Neural progenitor cell (in vitro differentiated cells): ENCODE results near the gene ACBD7. TPM values are rescaled to one million over a fixed set of nuclear protein-coding genes. Genes with fewer than 3 reads are reported as not detected.

Source experiments
- DNase-seq: peaks from one replicate; pipeline ENCODE4 v3.0.0-alpha.2; 2016; ENCODE audit warnings: low spot score
- H2AFZ ChIP-seq: fragments of 200-600 bp; sonication (generic); replicated peaks from 2 replicates; pipeline ENCODE4 v1.6.1; 2016; ENCODE audit warnings: antibody characterized with exemption
- H3F3A ChIP-seq: fragments of 200-600 bp; sonication (generic); 2 replicates; pipeline ENCODE4 v1.6.1; 2016; ENCODE audit warnings: antibody characterized with exemption, low read depth
- H3K27ac ChIP-seq: fragments of 200-600 bp; sonication (generic); 2 replicates; pipeline ENCODE4 v1.5.1; 2016; ENCODE audit warnings: mild to moderate bottlenecking
- H3K27me3 ChIP-seq: fragments of 200-600 bp; sonication (generic); 2 replicates; pipeline ENCODE4 v1.6.1; 2016; ENCODE audit warnings: mild to moderate bottlenecking, moderate library complexity
- H3K36me3 ChIP-seq: fragments of 200-600 bp; sonication (generic); 2 replicates; pipeline ENCODE4 v1.5.1; 2016
- H3K4me1 ChIP-seq: fragments of 200-600 bp; sonication (generic); 2 replicates; pipeline ENCODE4 v1.6.1; 2016; ENCODE audit warnings: mixed run types
- H3K4me2 ChIP-seq: fragments of 200-600 bp; sonication (generic); 2 replicates; pipeline ENCODE4 v1.6.1; 2016
- H3K4me3 ChIP-seq: fragments of 200-600 bp; sonication (generic); 2 replicates; pipeline ENCODE4 v1.5.1; 2016
- H3K79me2 ChIP-seq: fragments of 200-600 bp; sonication (generic); 2 replicates; pipeline ENCODE4 v1.6.1; 2016; ENCODE audit warnings: low read depth
- H3K9ac ChIP-seq: fragments of 200-600 bp; sonication (generic); 2 replicates; pipeline ENCODE4 v1.6.1; 2016
- H3K9me3 ChIP-seq: fragments of 200-600 bp; sonication (generic); 2 replicates; pipeline ENCODE4 v1.5.1; 2016; ENCODE audit warnings: low read depth
- H4K20me1 ChIP-seq: fragments of 200-600 bp; sonication (generic); 2 replicates; pipeline ENCODE4 v1.6.1; 2016; ENCODE audit warnings: low read depth
- H3K27ac Mint-ChIP-seq: 3 replicates; pipeline ENCODE4 v1.8.0; 2021; ENCODE audit warnings: mixed read lengths
- H3K27me3 Mint-ChIP-seq: 2 replicates; pipeline ENCODE4 v1.8.0; 2022; ENCODE audit warnings: low read depth, mild to moderate bottlenecking, inconsistent platforms, moderate library complexity, mixed read lengths; ENCODE audit not compliant: insufficient read depth
- H3K36me3 Mint-ChIP-seq: 3 replicates; pipeline ENCODE4 v1.8.0; 2021; ENCODE audit warnings: mixed read lengths
- H3K4me1 Mint-ChIP-seq: 3 replicates; pipeline ENCODE4 v1.8.0; 2021; ENCODE audit warnings: mixed read lengths
- H3K4me3 Mint-ChIP-seq: 3 replicates; pipeline ENCODE4 v1.8.0; 2021; ENCODE audit warnings: mild to moderate bottlenecking, moderate library complexity, mixed read lengths
- H3K9me3 Mint-ChIP-seq: 3 replicates; pipeline ENCODE4 v1.8.0; 2020; ENCODE audit warnings: mixed read lengths
- CTCF ChIP-seq: fragments of 200-600 bp; sonication (generic); IDR thresholded peaks from 2 replicates; pipeline ENCODE4 v1.5.1; 2017; ENCODE audit warnings: antibody characterized with exemption, mild to moderate bottlenecking
- EZH2 ChIP-seq: fragments of 200-600 bp; sonication (generic); IDR thresholded peaks from 2 replicates; pipeline ENCODE4 v1.6.1; 2017; ENCODE audit warnings: antibody characterized with exemption, mild to moderate bottlenecking, moderate library complexity
- EZH2phosphoT487 ChIP-seq: fragments of 200-600 bp; sonication (generic); IDR thresholded peaks from 2 replicates; pipeline ENCODE4 v1.6.1; 2017; ENCODE audit warnings: antibody characterized with exemption
- total RNA-seq: library from RNA; depleted of rRNA; stranded (reverse); fragments of >200 nt; gene quantifications from 2 replicates; pipeline ENCODE4 v1.2.3, GENCODE V29; 2015; ENCODE audit warnings: low replicate concordance

ACBD7 gene
- total RNA-seq: 68.7 and 97.3 TPM in 2 replicates

GRCh38 chr10:15088428-15089261, at the start of gene ACBD7:
ACBD7 (minus strand) TSS chr10:15088776; CDS start chr10:15088728, 48 bp downstream.
- peak within 1 kb of the TSS; percentile 87 for H3K4me3 Mint-ChIP-seq

GRCh38 chr10:15137636-15138035, 49.1 kb upstream of the ACBD7 start:
- Mint-ChIP-seq H3K36me3 (peaks cover 21% of the 10 kb centered on the region), H3K9me3 (no peaks in the 10 kb centered on the region), H3K4me3 (no peak overlapping the region), H3K4me1 (peaks cover 16% of the 10 kb centered on the region), H3K27me3 (peaks cover 2% of the 10 kb centered on the region), H3K27ac (no peak overlapping the region)
- Histone ChIP-seq H3K4me3 (no peak overlapping the region), H3K9me3 (no peaks in the 10 kb centered on the region), H3K9ac (no peak overlapping the region), H3K79me2 (peaks cover 9% of the 10 kb centered on the region), H3F3A (peaks cover 3% of the 10 kb centered on the region), H4K20me1 (peaks cover 21% of the 10 kb centered on the region), H3K27ac (no peak overlapping the region), H3K27me3 (no peaks in the 10 kb centered on the region), H2AFZ (no peak overlapping the region), H3K4me2 (no peak overlapping the region), H3K36me3 (no peaks in the 10 kb centered on the region), H3K4me1 (peaks cover 14% of the 10 kb centered on the region)
- DNase-seq: no peak
- no peak for TF ChIP-seq EZH2
- TF ChIP-seq EZH2phosphoT487: no peak
- no peak for TF ChIP-seq CTCF

More at GRCh38 chr10:15088428-15089261, at the start of gene ACBD7:
- H3K27me3 ChIP-seq: no peaks in the 10 kb centered on the region
- DNase-seq: peak; percentile 94
- Mint-ChIP-seq H3K9me3 (no peaks in the 10 kb centered on the region), H3K27me3 (peaks cover 2% of the 10 kb centered on the region), H3K27ac (no peak within 1 kb of the TSS), H3K4me1 (peaks cover 13% of the 10 kb centered on the region), H3K36me3 (no peaks in the 10 kb centered on the region)
- H4K20me1 ChIP-seq: no peaks in the 10 kb centered on the region
- peaks cover 11% of the 10 kb centered on the region for H3K79me2 ChIP-seq
- TF ChIP-seq EZH2 (no peak), CTCF (peak; percentile 45)
- H3F3A ChIP-seq: peaks cover 31% of the 10 kb centered on the region
- peak within 1 kb of the TSS; percentile 68 for H3K4me3 ChIP-seq
- peaks cover 7% of the 10 kb centered on the region for H3K4me1 ChIP-seq
- H2AFZ ChIP-seq: peak within 1 kb of the TSS; percentile 82
- no peaks in the 10 kb centered on the region for H3K9me3 ChIP-seq
- H3K4me2 ChIP-seq: peak within 1 kb of the TSS; percentile 87
- peak within 1 kb of the TSS; percentile 16 for H3K9ac ChIP-seq
- H3K36me3 ChIP-seq: no peaks in the 10 kb centered on the region
- no peak within 1 kb of the TSS for H3K27ac ChIP-seq

GRCh38 chr10:15137036-15137359, 48.4 kb upstream of the ACBD7 start:
- no peak for DNase-seq
- H3K4me2 ChIP-seq: no peak overlapping the region
- Mint-ChIP-seq H3K4me3 (no peak overlapping the region), H3K27ac (no peak overlapping the region), H3K36me3 (peaks cover 21% of the 10 kb centered on the region), H3K9me3 (no peaks in the 10 kb centered on the region), H3K4me1 (peaks cover 14% of the 10 kb centered on the region), H3K27me3 (peaks cover 2% of the 10 kb centered on the region)
- no peaks in the 10 kb centered on the region for H3K27me3 ChIP-seq
- TF ChIP-seq EZH2phosphoT487 (no peak), EZH2 (no peak)
- H3K79me2 ChIP-seq: peaks cover 5% of the 10 kb centered on the region
- H3K27ac ChIP-seq: no peak overlapping the region
- H3K9me3 ChIP-seq: no peaks in the 10 kb centered on the region
- no peaks in the 10 kb centered on the region for H3K36me3 ChIP-seq
- no peak overlapping the region for H3K9ac ChIP-seq
- H4K20me1 ChIP-seq: peaks cover 15% of the 10 kb centered on the region
- H2AFZ ChIP-seq: no peak overlapping the region
- H3F3A ChIP-seq: peaks cover 3% of the 10 kb centered on the region
- peaks cover 13% of the 10 kb centered on the region for H3K4me1 ChIP-seq
- no peak overlapping the region for H3K4me3 ChIP-seq
